ENCODE measurements around the gene EXOC4.
A peak's percentile ranks its signal among the peaks of the same experiment; 100 is the strongest.

Gene EXOC4

DNA sequence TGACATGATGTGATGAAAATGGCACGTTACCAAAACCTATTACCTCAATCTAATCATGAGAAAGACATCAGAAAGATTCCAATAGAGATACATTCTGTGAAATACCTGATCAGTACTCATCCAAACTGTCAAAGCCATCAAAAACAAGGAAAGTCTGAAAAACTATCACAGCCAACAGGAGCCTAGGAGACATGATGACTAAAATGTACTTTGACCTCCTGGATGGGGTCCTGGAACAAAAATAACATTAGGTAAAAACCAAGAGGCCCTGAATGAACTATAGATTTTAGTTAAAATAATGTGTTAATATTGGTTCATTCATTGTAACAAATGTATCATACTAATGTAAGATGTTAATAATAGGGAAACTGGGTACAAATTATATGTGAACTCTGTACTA, 760.4 kb downstream of the EXOC4 start (continued):
- TF ChIP-seq, protein P1, sequence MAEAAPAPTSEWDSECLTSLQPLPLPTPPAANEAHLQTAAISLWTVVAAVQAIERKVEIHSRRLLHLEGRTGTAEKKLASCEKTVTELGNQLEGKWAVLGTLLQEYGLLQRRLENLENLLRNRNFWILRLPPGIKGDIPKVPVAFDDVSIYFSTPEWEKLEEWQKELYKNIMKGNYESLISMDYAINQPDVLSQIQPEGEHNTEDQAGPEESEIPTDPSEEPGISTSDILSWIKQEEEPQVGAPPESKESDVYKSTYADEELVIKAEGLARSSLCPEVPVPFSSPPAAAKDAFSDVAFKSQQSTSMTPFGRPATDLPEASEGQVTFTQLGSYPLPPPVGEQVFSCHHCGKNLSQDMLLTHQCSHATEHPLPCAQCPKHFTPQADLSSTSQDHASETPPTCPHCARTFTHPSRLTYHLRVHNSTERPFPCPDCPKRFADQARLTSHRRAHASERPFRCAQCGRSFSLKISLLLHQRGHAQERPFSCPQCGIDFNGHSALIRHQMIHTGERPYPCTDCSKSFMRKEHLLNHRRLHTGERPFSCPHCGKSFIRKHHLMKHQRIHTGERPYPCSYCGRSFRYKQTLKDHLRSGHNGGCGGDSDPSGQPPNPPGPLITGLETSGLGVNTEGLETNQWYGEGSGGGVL (tag by site-specific recombination; IDR thresholded peaks at IDR 0.05): no peak
- TF ChIP-seq GLIS2 (tag by site-specific recombination; IDR thresholded peaks at IDR 0.05) (no peak), ZNF501 (tag by site-specific recombination; IDR thresholded peaks at IDR 0.05) (no peak), ZNF157 (tag by site-specific recombination; IDR thresholded peaks at IDR 0.05) (no peak), HOXA7 (CRISPR knock-in tag; IDR thresholded peaks at IDR 0.05; ENCODE audit: borderline replicate concordance) (no peak)
- TF ChIP-seq, protein P2, sequence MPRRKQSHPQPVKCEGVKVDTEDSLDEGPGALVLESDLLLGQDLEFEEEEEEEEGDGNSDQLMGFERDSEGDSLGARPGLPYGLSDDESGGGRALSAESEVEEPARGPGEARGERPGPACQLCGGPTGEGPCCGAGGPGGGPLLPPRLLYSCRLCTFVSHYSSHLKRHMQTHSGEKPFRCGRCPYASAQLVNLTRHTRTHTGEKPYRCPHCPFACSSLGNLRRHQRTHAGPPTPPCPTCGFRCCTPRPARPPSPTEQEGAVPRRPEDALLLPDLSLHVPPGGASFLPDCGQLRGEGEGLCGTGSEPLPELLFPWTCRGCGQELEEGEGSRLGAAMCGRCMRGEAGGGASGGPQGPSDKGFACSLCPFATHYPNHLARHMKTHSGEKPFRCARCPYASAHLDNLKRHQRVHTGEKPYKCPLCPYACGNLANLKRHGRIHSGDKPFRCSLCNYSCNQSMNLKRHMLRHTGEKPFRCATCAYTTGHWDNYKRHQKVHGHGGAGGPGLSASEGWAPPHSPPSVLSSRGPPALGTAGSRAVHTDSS (tag by site-specific recombination; IDR thresholded peaks at IDR 0.05): no peak

DNA sequence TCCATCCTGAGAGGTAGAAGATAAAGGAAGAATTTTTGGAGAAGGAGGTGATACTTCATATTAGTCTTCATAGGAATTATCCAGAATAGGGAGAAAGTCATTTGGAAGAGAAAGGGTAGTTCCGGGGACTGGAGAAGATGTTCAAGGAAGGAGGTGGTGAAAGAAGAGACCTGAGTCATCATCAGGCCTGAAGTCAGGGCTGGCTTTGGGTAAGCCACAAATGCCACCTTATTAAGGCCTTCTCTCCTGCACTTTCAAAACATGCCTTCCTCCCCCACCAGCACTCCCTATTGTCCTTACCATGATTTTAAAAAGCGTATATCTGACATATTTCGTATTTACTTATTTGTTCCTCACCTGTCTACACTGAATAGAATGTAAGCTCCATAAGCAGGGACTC, 762.1 kb downstream of the EXOC4 start:
- Histone ChIP-seq H3K27ac (ENCODE audit: extremely low read depth, low read depth, low read length) (no peak overlapping the region), H3K4me1 (ENCODE audit: control insufficient read depth, insufficient read depth, low read length) (no peaks in the 10 kb centered on the region), H3K9me3 (ENCODE audit: control insufficient read depth, insufficient read depth, low read depth, low read length) (no peaks in the 10 kb centered on the region), H3K4me3 (ENCODE audit: low read depth, low read length) (no peak overlapping the region), H3K36me3 (ENCODE audit: control insufficient read depth in 2 of 2, insufficient read depth in 1 of 2, low read length in 2 of 2) (no peaks in the 10 kb centered on the region)
- TF ChIP-seq ZNF48 (tag by site-specific recombination; IDR thresholded peaks at IDR 0.05) (no peak), ZNF239 (tag by site-specific recombination; IDR thresholded peaks at IDR 0.05) (no peak), ZNF426 (tag by site-specific recombination; IDR thresholded peaks at IDR 0.05) (no peak), GLI2 (tag by site-specific recombination; IDR thresholded peaks at IDR 0.05; ENCODE audit: borderline replicate concordance, low read depth) (no peak), EGR2 (tag by site-specific recombination; IDR thresholded peaks at IDR 0.05; ENCODE audit: low read depth) (no peak), ZNF837 (tag by site-specific recombination; IDR thresholded peaks at IDR 0.05) (no peak), SP3 (tag by site-specific recombination; IDR thresholded peaks at IDR 0.05) (no peak), ZNF16 (tag by site-specific recombination; IDR thresholded peaks at IDR 0.05; ENCODE audit: low read depth) (no peak)
- ChIA-PET CTCF (interaction anchor here (0.9 kb wide), 1 partner anchor 31 kb away, joined by 3 read pairs; no protein-coding TSS in a partner anchor), POLR2A (no interaction called here)

DNA sequence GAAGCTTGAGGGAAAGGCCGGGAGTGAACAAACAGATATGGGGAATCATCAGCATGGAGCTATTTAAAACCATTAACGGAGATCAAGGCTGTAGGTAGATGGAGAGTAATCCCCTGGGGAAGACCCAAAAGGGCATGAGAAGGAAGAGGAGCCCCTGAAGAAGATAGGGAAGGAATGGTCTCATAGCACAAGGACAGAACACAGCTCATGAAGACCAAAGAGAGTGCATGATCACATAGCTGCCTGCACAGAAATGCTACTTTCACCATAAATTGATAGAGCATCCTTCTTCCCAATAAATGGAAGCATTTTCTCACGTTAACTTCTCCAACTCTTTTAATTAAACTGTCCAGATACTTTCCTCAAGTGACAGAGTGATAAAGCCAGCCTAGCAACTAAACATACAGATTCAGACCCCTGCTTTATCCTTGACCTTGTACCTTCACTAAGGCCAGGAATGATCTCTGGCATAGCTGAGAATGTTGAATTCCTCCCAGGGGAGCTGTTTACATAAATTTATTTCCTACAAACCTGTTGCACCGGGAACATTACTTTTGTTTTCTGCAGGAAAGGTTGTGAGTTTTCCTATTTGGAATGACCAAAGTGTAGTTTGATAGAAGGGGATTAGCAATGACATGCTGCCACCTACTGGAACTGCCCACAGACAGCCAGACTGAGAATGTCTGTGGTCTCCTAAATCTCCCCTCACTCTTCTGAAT, 763.5 kb downstream of the EXOC4 start:
- Histone ChIP-seq H3K9me3 (ENCODE audit: control insufficient read depth, insufficient read depth, low read depth, low read length) (no peaks in the 10 kb centered on the region), H3K4me3 (ENCODE audit: low read depth, low read length) (no peak overlapping the region), H3K4me1 (ENCODE audit: control insufficient read depth, insufficient read depth, low read length) (no peaks in the 10 kb centered on the region), H3K27ac (ENCODE audit: extremely low read depth, low read depth, low read length) (no peak overlapping the region), H3K36me3 (ENCODE audit: control insufficient read depth in 2 of 2, insufficient read depth in 1 of 2, low read length in 2 of 2) (no peaks in the 10 kb centered on the region)
- CTCF ChIA-PET: interaction anchor here (0.5 to 1.6 kb wide), 26 partner anchors 9 to 1306 kb away, joined by 3 to 5 read pairs (median 3); no protein-coding TSS in a partner anchor
- POLR2A ChIA-PET: no interaction called here
- TF ChIP-seq, protein P1 (tag by site-specific recombination; IDR thresholded peaks at IDR 0.05): no peak
- TF ChIP-seq ZNF654 (tag by site-specific recombination; IDR thresholded peaks at IDR 0.05; ENCODE audit: low read depth): peak; percentile 91
- peak; percentile 78; the same call in 1 of the 2 replicates for TF ChIP-seq ZBTB20 (tag by site-specific recombination; IDR thresholded peaks at IDR 0.05)
- peak; percentile 70 for TF ChIP-seq IKZF3 (tag by site-specific recombination; IDR thresholded peaks at IDR 0.05)
- TF ChIP-seq PRDM1 (tag by site-specific recombination; IDR thresholded peaks at IDR 0.05): peak; percentile 37; the same call in 1 of the 2 replicates
- TF ChIP-seq ZNF626 (tag by site-specific recombination; IDR thresholded peaks at IDR 0.05): no peak
- TF ChIP-seq, protein P3, sequence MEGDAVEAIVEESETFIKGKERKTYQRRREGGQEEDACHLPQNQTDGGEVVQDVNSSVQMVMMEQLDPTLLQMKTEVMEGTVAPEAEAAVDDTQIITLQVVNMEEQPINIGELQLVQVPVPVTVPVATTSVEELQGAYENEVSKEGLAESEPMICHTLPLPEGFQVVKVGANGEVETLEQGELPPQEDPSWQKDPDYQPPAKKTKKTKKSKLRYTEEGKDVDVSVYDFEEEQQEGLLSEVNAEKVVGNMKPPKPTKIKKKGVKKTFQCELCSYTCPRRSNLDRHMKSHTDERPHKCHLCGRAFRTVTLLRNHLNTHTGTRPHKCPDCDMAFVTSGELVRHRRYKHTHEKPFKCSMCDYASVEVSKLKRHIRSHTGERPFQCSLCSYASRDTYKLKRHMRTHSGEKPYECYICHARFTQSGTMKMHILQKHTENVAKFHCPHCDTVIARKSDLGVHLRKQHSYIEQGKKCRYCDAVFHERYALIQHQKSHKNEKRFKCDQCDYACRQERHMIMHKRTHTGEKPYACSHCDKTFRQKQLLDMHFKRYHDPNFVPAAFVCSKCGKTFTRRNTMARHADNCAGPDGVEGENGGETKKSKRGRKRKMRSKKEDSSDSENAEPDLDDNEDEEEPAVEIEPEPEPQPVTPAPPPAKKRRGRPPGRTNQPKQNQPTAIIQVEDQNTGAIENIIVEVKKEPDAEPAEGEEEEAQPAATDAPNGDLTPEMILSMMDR (tag by site-specific recombination; IDR thresholded peaks at IDR 0.05): peak; percentile 64; the same call in 1 of the 2 replicates
- TF ChIP-seq, protein P4, sequence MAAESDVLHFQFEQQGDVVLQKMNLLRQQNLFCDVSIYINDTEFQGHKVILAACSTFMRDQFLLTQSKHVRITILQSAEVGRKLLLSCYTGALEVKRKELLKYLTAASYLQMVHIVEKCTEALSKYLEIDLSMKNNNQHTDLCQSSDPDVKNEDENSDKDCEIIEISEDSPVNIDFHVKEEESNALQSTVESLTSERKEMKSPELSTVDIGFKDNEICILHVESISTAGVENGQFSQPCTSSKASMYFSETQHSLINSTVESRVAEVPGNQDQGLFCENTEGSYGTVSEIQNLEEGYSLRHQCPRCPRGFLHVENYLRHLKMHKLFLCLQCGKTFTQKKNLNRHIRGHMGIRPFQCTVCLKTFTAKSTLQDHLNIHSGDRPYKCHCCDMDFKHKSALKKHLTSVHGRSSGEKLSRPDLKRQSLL (tag by site-specific recombination; IDR thresholded peaks at IDR 0.05): 0 out of 2 replicates have a peak, but pooled peaks have one; percentile 15
- peak; percentile 79; the same call in 1 of the 2 replicates for TF ChIP-seq SCRT1 (tag by site-specific recombination; IDR thresholded peaks at IDR 0.05; ENCODE audit: borderline replicate concordance)
- TF ChIP-seq ZNF133 (tag by site-specific recombination; IDR thresholded peaks at IDR 0.05): no peak
- peak; percentile 96 for TF ChIP-seq SCRT2 (tag by site-specific recombination; IDR thresholded peaks at IDR 0.05)
